IMR-90 (cell line): ENCODE results near the gene METTL24. TPM values are rescaled to one million over a fixed set of nuclear protein-coding genes. Genes with fewer than 3 reads are reported as not detected.

Source experiments
- ATAC-seq: fragments of 200-7000 bp; cut with Tn5 transposase; 2 replicates; pipeline ENCODE4 v1.9.1; 2020; ENCODE audit warnings: low read depth, mild to moderate bottlenecking, moderate library complexity
- BruUV-seq: library from RNA; stranded (reverse); fragments of 400-500 nt; replicated peaks from 2 replicates; lab custom pipeline; 2021; lab: Mats Ljungman, UMichigan
- CTCF ChIA-PET: fragments of 300-600 bp; formaldehyde crosslinking; extraction: SDS; loops from one replicate; lab custom pipeline; 2021; ENCODE audit warnings: antibody characterized with exemption; lab: Yijun Ruan, JAX
- POLR2A ChIA-PET: fragments of 300-600 bp; sonication (Branson Sonifier 250); formaldehyde crosslinking; loops from one replicate; lab custom pipeline; 2022; ENCODE audit warnings: antibody characterized with exemption; ENCODE audit not compliant: unreplicated experiment; lab: Charles Lee
- DNase-seq: peaks from one replicate; pipeline ENCODE4 v3.0.0; 2013
- H2AFZ ChIP-seq: replicated peaks from 2 replicates; pipeline ENCODE3; 2013; ENCODE audit warnings: low read length, mild to moderate bottlenecking; ENCODE audit not compliant: poor library complexity
- H2AK5ac ChIP-seq: 2 replicates; pipeline ENCODE4 v1.6.1; 2013; ENCODE audit warnings: low read depth, low read length, inconsistent platforms
- H2AK9ac ChIP-seq: replicated peaks from 2 replicates; pipeline ENCODE3; 2013; ENCODE audit warnings: mild to moderate bottlenecking, low read depth, low read length, moderate library complexity; ENCODE audit not compliant: poor library complexity
- H2BK120ac ChIP-seq: 2 replicates; pipeline ENCODE4 v1.6.1; 2013; ENCODE audit warnings: low read depth, low read length, inconsistent platforms
- H2BK15ac ChIP-seq: 3 replicates; pipeline ENCODE4 v1.6.1; 2013; ENCODE audit warnings: low read depth, low read length, inconsistent platforms
- H2BK20ac ChIP-seq: 2 replicates; pipeline ENCODE4 v1.6.1; 2013; ENCODE audit warnings: low read depth, mild to moderate bottlenecking, inconsistent platforms, low read length, moderate library complexity
- H2BK5ac ChIP-seq: 2 replicates; pipeline ENCODE4 v1.6.1; 2013; ENCODE audit warnings: mild to moderate bottlenecking, low read depth, low read length, inconsistent platforms; ENCODE audit not compliant: poor library complexity, severe bottlenecking
- H3K14ac ChIP-seq: replicated peaks from 2 replicates; pipeline ENCODE4 v1.6.1; 2013; ENCODE audit warnings: low read depth, low read length, inconsistent platforms
- H3K18ac ChIP-seq: 2 replicates; pipeline ENCODE4 v1.6.1; 2013; ENCODE audit warnings: low read depth, low read length, control low read depth
- H3K23ac ChIP-seq: 2 replicates; pipeline ENCODE4 v1.6.1; 2013; ENCODE audit warnings: low read depth, low read length, inconsistent platforms
- H3K27ac ChIP-seq: 2 replicates; pipeline ENCODE4 v1.5.1; 2013; ENCODE audit warnings: mild to moderate bottlenecking, control low read depth, low read length; ENCODE audit not compliant: insufficient read depth
- H3K27me3 ChIP-seq: 2 replicates; pipeline ENCODE4 v1.6.1; 2013; ENCODE audit warnings: low read length; ENCODE audit not compliant: control insufficient read depth, insufficient read depth
- H3K36me3 ChIP-seq: 2 replicates; pipeline ENCODE4 v1.6.1; 2013; ENCODE audit warnings: low read length, mixed read lengths; ENCODE audit not compliant: control insufficient read depth, insufficient read depth
- H3K4ac ChIP-seq: 2 replicates; pipeline ENCODE4 v1.6.1; 2013; ENCODE audit warnings: low read depth, low read length, inconsistent platforms
- H3K4me1 ChIP-seq: 2 replicates; pipeline ENCODE4 v1.6.1; 2013; ENCODE audit warnings: low read length, mixed read lengths; ENCODE audit not compliant: control insufficient read depth, insufficient read depth
- H3K4me2 ChIP-seq: 2 replicates; pipeline ENCODE4 v1.6.1; 2013; ENCODE audit warnings: low read depth, mild to moderate bottlenecking, control low read depth, low read length, moderate library complexity
- H3K4me3 ChIP-seq: 2 replicates; pipeline ENCODE4 v1.5.1; 2013; ENCODE audit warnings: low read depth, mild to moderate bottlenecking, control low read depth, low read length, moderate library complexity; ENCODE audit not compliant: insufficient read depth
- H3K56ac ChIP-seq: 2 replicates; pipeline ENCODE4 v1.6.1; 2013; ENCODE audit warnings: low read length, inconsistent platforms; ENCODE audit not compliant: insufficient read depth; ENCODE audit errors: extremely low read depth
- H3K79me1 ChIP-seq, 2 experiments: 2 replicates each; pipeline ENCODE4 v1.6.1; 2013; ENCODE audit warnings: low read length in 2 of 2, inconsistent platforms in 1 of 2, low read depth in 1 of 2
- H3K9ac ChIP-seq: 2 replicates; pipeline ENCODE4 v1.6.1; 2013; ENCODE audit warnings: low read depth, low read length, control low read depth
- H3K9me1 ChIP-seq: 2 replicates; pipeline ENCODE4 v1.6.1; 2013; ENCODE audit warnings: low read length, inconsistent platforms; ENCODE audit not compliant: insufficient read depth
- H3K9me3 ChIP-seq: 2 replicates; pipeline ENCODE4 v1.6.1; 2013; ENCODE audit warnings: low read length; ENCODE audit not compliant: control insufficient read depth, insufficient read depth
- H4K20me1 ChIP-seq: 2 replicates; pipeline ENCODE4 v1.6.1; 2013; ENCODE audit warnings: low read length, inconsistent platforms; ENCODE audit not compliant: insufficient read depth
- H4K5ac ChIP-seq: 2 replicates; pipeline ENCODE4 v1.6.1; 2013; ENCODE audit warnings: mild to moderate bottlenecking, low read depth, low read length, control low read depth
- H4K8ac ChIP-seq, 2 experiments: 2 replicates each; pipeline ENCODE4 v1.6.1; 2013; ENCODE audit warnings: low read depth in 2 of 2, low read length in 2 of 2, control low read depth in 1 of 2, inconsistent platforms in 1 of 2
- H4K91ac ChIP-seq: 2 replicates; pipeline ENCODE4 v1.6.1; 2013; ENCODE audit warnings: low read depth, low read length, inconsistent platforms; ENCODE audit not compliant: insufficient read depth
- BHLHE40 ChIP-seq: fragments of 150-350 bp; IDR thresholded peaks from 2 replicates; pipeline ENCODE4 v1.6.1; 2016; ENCODE audit warnings: mild to moderate bottlenecking, low read depth, low read length
- CEBPB ChIP-seq: IDR thresholded peaks from 2 replicates; pipeline ENCODE4 v1.6.1; 2012; ENCODE audit warnings: low read depth, low read length, improper control_type of control experiment
- CTCF ChIP-seq: conservative IDR thresholded peaks from 2 replicates; pipeline ENCODE4 v1.5.1; 2012; ENCODE audit warnings: mild to moderate bottlenecking, low read depth, low read length, improper control_type of control experiment
- FOS ChIP-seq: fragments of 150-350 bp; IDR thresholded peaks from 2 replicates; pipeline ENCODE4 v1.6.1; 2016; ENCODE audit warnings: low read depth, low read length
- MAFK ChIP-seq: IDR thresholded peaks from 2 replicates; pipeline ENCODE4 v1.6.1; 2012; ENCODE audit warnings: low read depth, low read length, improper control_type of control experiment
- MXI1 ChIP-seq: IDR thresholded peaks from 2 replicates; pipeline ENCODE4 v1.6.1; 2012; ENCODE audit warnings: low read depth, mild to moderate bottlenecking, low read length, moderate library complexity, borderline replicate concordance
- NFE2L2 ChIP-seq: fragments of 150-350 bp; IDR thresholded peaks from 2 replicates; pipeline ENCODE4 v1.6.1; 2016; ENCODE audit warnings: low read depth, mild to moderate bottlenecking, low read length
- RCOR1 ChIP-seq: IDR thresholded peaks from 2 replicates; pipeline ENCODE4 v1.6.1; 2012; ENCODE audit warnings: mild to moderate bottlenecking, low read length, improper control_type of control experiment; ENCODE audit not compliant: insufficient replicate concordance
- RFX5 ChIP-seq: IDR thresholded peaks from 2 replicates; pipeline ENCODE4 v1.8.0; 2012; ENCODE audit warnings: low read depth, mild to moderate bottlenecking, low read length, moderate library complexity
- SMC3 ChIP-seq: fragments of 150-350 bp; IDR thresholded peaks from 2 replicates; pipeline ENCODE4 v1.6.1; 2016; ENCODE audit warnings: low read depth, mild to moderate bottlenecking, antibody characterized with exemption, low read length, moderate library complexity
- USF2 ChIP-seq: fragments of 150-350 bp; IDR thresholded peaks from 2 replicates; pipeline ENCODE4 v1.6.1; 2017; ENCODE audit warnings: mild to moderate bottlenecking, antibody characterized with exemption, low read length, low read depth
- WGBS, 2 experiments: methylation state at CpG; one replicate each; pipeline versions ENCODE4 v1.1.5 to v1.1.7; 2013; ENCODE audit warnings: missing lambda C conversion rate in 2 of 2; ENCODE audit not compliant: insufficient read length in 1 of 2; ENCODE audit errors: extremely low coverage in 2 of 2; 5-methylcytosine and 5-hydroxymethylcytosine counted together
- dilution Hi-C: fragments of 300-500 bp; cut with HindIII; formaldehyde crosslinking; loops from one replicate; pipeline ENCODE4 v1.14.3; 2018; ENCODE audit warnings: low sequenced_read_pairs; ENCODE audit not compliant: unreplicated experiment
- in situ Hi-C: fragments of 300-500 bp; cut with MboI; formaldehyde crosslinking; loops from 3 replicates; pipeline ENCODE4 v1.14.3; 2019; ENCODE audit warnings: low sequenced_read_pairs, inconsistent platforms, mixed read lengths
- intact Hi-C: fragments of 100-400 bp; cut with micrococcal nuclease; formaldehyde crosslinking; loops from 2 replicates; pipeline ENCODE4 v1.10.0; 2022
- polyA plus RNA-seq, 3 experiments: library from polyadenylated mRNA; depleted of rRNA; stranded (reverse); fragments of >200 nt; gene quantifications; 2 replicates each; pipeline ENCODE4 v1.2.3, GENCODE V29; 2012; ENCODE audit warnings: low replicate concordance in 1 of 3
- total RNA-seq: library from RNA; depleted of rRNA; stranded (reverse); fragments of >200 nt; gene quantifications from 2 replicates; pipeline ENCODE4 v1.2.3, GENCODE V29; 2012

METTL24 gene
- total and polyA plus RNA-seq, 2 of the 4 experiments (the other 2 are of a cell fraction), result not detected

GRCh38 chr6:110327391-110327790 is 30.8 kb downstream of the METTL24 start:
- POLR2A ChIA-PET, result no interaction called here
- Histone ChIP-seq H4K5ac (no peak overlapping the region), H2BK20ac (no peak overlapping the region), H3K27ac (no peak overlapping the region), H2BK5ac (no peak overlapping the region), H2AK5ac (no peak overlapping the region), H3K14ac (no peak overlapping the region), H2BK15ac (no peak overlapping the region), H2BK120ac (peak overlapping the region; percentile 68; the same call in 1 of the 2 replicates), H3K4ac (no peak overlapping the region; the same call in 1 of the 2 replicates), H3K9me3 (no peaks in the 10 kb centered on the region), H2AFZ (no peak overlapping the region), H2AK9ac (no peak overlapping the region), H3K4me3 (no peak overlapping the region), H4K91ac (peak overlapping the region; percentile 63; the same call in 1 of the 2 replicates), H3K4me2 (no peak overlapping the region), H3K36me3 (no peaks in the 10 kb centered on the region), H3K79me1 (no peaks in the 10 kb centered on the region), H4K20me1 (no peaks in the 10 kb centered on the region), H4K8ac (no peak overlapping the region), H3K56ac (no peak overlapping the region), H3K9me1 (peaks cover 21% of the 10 kb centered on the region), H3K27me3 (no peaks in the 10 kb centered on the region), H3K4me1 (peaks cover 36% of the 10 kb centered on the region), H3K9ac (no peak overlapping the region), H3K18ac (no peak overlapping the region), H3K23ac (no peak overlapping the region)
- intact Hi-C loops (loop anchor here (5.0 kb wide), 1 partner anchor 105 kb away; no protein-coding TSS in a partner anchor), in situ Hi-C loops (no loop called here), dilution Hi-C loops (no loop called here)
- no CpG with 5 or more reads among the region's 3 CpGs for WGBS, 2 experiments
- CTCF ChIA-PET, result no interaction called here
- ATAC-seq (no peak), DNase-seq (no peak)
- BruUV-seq, result no TSS peak
- no peak for TF ChIP-seq CEBPB
- TF ChIP-seq BHLHE40, result no peak
- no peak for TF ChIP-seq USF2
- TF ChIP-seq FOS, result no peak
- TF ChIP-seq MAFK, result no peak
- TF ChIP-seq CTCF, result no peak
- TF ChIP-seq RCOR1, result no peak
- TF ChIP-seq NFE2L2, result no peak
- TF ChIP-seq RFX5, result no peak
- no peak for TF ChIP-seq MXI1
- no peak for TF ChIP-seq SMC3
